GM23338 (cell line): ENCODE results near the gene CLPTM1L. TPM values are rescaled to one million over a fixed set of nuclear protein-coding genes. Genes with fewer than 3 reads are reported as not detected.

Source experiments
- ATAC-seq: fragments of 200-7000 bp; cut with Tn5 transposase; 3 replicates; pipeline ENCODE4 v1.9.1; 2020
- DNase-seq: peaks from one replicate; pipeline ENCODE4 v3.0.0-alpha.2; 2015; ENCODE audit warnings: low spot score
- H2AFZ ChIP-seq: fragments of 200-600 bp; sonication (generic); 2 replicates; pipeline ENCODE4 v1.8.0; 2016; ENCODE audit warnings: antibody characterized with exemption, mild to moderate bottlenecking, moderate library complexity
- H3F3A ChIP-seq: fragments of 200-600 bp; sonication (generic); replicated peaks from 2 replicates; pipeline ENCODE4 v1.8.0; 2017; ENCODE audit warnings: antibody characterized with exemption, mixed run types, low read depth
- H3K27ac ChIP-seq: fragments of 200-600 bp; sonication (generic); 2 replicates; pipeline ENCODE4 v1.6.1; 2016; ENCODE audit warnings: low read depth
- H3K27me3 ChIP-seq: fragments of 200-600 bp; sonication (generic); 2 replicates; pipeline ENCODE4 v1.8.0; 2016; ENCODE audit warnings: mild to moderate bottlenecking, mixed run types, moderate library complexity; ENCODE audit not compliant: insufficient read depth
- H3K36me3 ChIP-seq: fragments of 200-600 bp; sonication (generic); 2 replicates; pipeline ENCODE4 v1.8.0; 2016; ENCODE audit warnings: mild to moderate bottlenecking; ENCODE audit not compliant: insufficient read depth
- H3K4me1 ChIP-seq: fragments of 200-600 bp; sonication (generic); 2 replicates; pipeline ENCODE4 v1.8.0; 2016; ENCODE audit warnings: mild to moderate bottlenecking, moderate library complexity; ENCODE audit not compliant: insufficient read depth
- H3K4me2 ChIP-seq: fragments of 200-600 bp; sonication (generic); 2 replicates; pipeline ENCODE4 v1.7.1; 2017; ENCODE audit warnings: mixed run types
- H3K4me3 ChIP-seq: fragments of 200-600 bp; sonication (generic); 2 replicates; pipeline ENCODE4 v1.6.1; 2016; ENCODE audit warnings: mixed run types
- H3K79me2 ChIP-seq: fragments of 200-600 bp; sonication (generic); replicated peaks from 2 replicates; pipeline ENCODE4 v1.8.0; 2017; ENCODE audit warnings: mild to moderate bottlenecking; ENCODE audit not compliant: insufficient read depth
- H3K9me2 ChIP-seq: fragments of 200-600 bp; sonication (generic); 2 replicates; pipeline ENCODE4 v1.8.0; 2017; ENCODE audit not compliant: insufficient read depth
- H4K20me1 ChIP-seq: fragments of 200-600 bp; sonication (generic); replicated peaks from 2 replicates; pipeline ENCODE4 v1.8.0; 2017; ENCODE audit warnings: mild to moderate bottlenecking; ENCODE audit not compliant: insufficient read depth
- H3K27ac Mint-ChIP-seq: 2 replicates; pipeline ENCODE4 v1.8.0; 2020; ENCODE audit warnings: inconsistent platforms, mild to moderate bottlenecking, moderate library complexity, mixed read lengths
- H3K27me3 Mint-ChIP-seq: 3 replicates; pipeline ENCODE4 v1.8.0; 2022; ENCODE audit warnings: low read depth, mild to moderate bottlenecking, moderate library complexity, mixed read lengths, inconsistent platforms; ENCODE audit not compliant: insufficient read depth, poor library complexity
- H3K36me3 Mint-ChIP-seq: 3 replicates; pipeline ENCODE4 v1.8.0; 2021; ENCODE audit warnings: low read depth, mild to moderate bottlenecking, inconsistent platforms, moderate library complexity, mixed read lengths
- H3K4me1 Mint-ChIP-seq: 3 replicates; pipeline ENCODE4 v1.8.0; 2020; ENCODE audit warnings: mild to moderate bottlenecking, inconsistent platforms, mixed read lengths
- H3K4me3 Mint-ChIP-seq: 3 replicates; pipeline ENCODE4 v1.8.0; 2021; ENCODE audit warnings: moderate library complexity, mild to moderate bottlenecking, inconsistent platforms, mixed read lengths
- H3K9me3 Mint-ChIP-seq: 3 replicates; pipeline ENCODE4 v1.8.0; 2020; ENCODE audit warnings: moderate library complexity, mild to moderate bottlenecking, inconsistent platforms, mixed read lengths
- CREB1 ChIP-seq: fragments of 250-450 bp; sonication (Bioruptor Pico); IDR thresholded peaks from 2 replicates; pipeline ENCODE4 v1.5.0; 2020; ENCODE audit warnings: low read depth, mild to moderate bottlenecking, moderate library complexity
- ETS1 ChIP-seq: IDR thresholded peaks from 2 replicates; pipeline ENCODE4 v1.6.1; 2016; ENCODE audit warnings: antibody characterized with exemption
- EZH2phosphoT487 ChIP-seq: fragments of 200-600 bp; sonication (generic); IDR thresholded peaks from one replicate; pipeline ENCODE4 v1.8.1; 2018; ENCODE audit warnings: antibody characterized with exemption; ENCODE audit not compliant: unreplicated experiment
- JUNB ChIP-seq: IDR thresholded peaks from one replicate; pipeline ENCODE4 v1.6.1; 2016; ENCODE audit warnings: antibody characterized with exemption; ENCODE audit not compliant: unreplicated experiment
- NANOG ChIP-seq: IDR thresholded peaks from 2 replicates; pipeline ENCODE4 v1.6.1; 2016; ENCODE audit warnings: antibody characterized with exemption, borderline replicate concordance
- POLR2AphosphoS5 ChIP-seq: IDR thresholded peaks from 2 replicates; pipeline ENCODE4 v1.6.1; 2016; ENCODE audit warnings: antibody characterized with exemption, low read depth
- REST ChIP-seq: IDR thresholded peaks from one replicate; pipeline ENCODE4 v1.6.1; 2018; ENCODE audit warnings: antibody characterized with exemption; ENCODE audit not compliant: unreplicated experiment
- ZNF114 ChIP-seq: fragments of 250-450 bp; sonication (Bioruptor Pico); IDR thresholded peaks from 2 replicates; pipeline ENCODE4 v1.5.0; 2020; ENCODE audit warnings: mild to moderate bottlenecking, moderate library complexity
- ZNF331 ChIP-seq: fragments of 250-450 bp; sonication (Bioruptor Pico); IDR thresholded peaks from 2 replicates; pipeline ENCODE4 v1.5.0; 2020; ENCODE audit warnings: low read depth, mild to moderate bottlenecking, moderate library complexity
- polyA plus RNA-seq: library from polyadenylated mRNA; unstranded; fragments of >200 nt; fragmentation: Nextera tagmentation; extraction: Ambion mirVana; gene quantifications from 2 replicates; pipeline ENCODE4 v1.2.1, GENCODE V29; 2016
- total RNA-seq: library from RNA; depleted of rRNA; stranded (reverse); fragments of >200 nt; shearing (Covaris generic); gene quantifications from 2 replicates; pipeline ENCODE4 v1.2.3, GENCODE V29; 2014
- TF ChIP-seq, protein P1 (sequence below), 2 experiments: fragments of 200-600 bp in 1 of 2; sonication (generic) in 1 of 2; conservative IDR thresholded peaks; 2 replicates each; pipeline versions ENCODE4 v1.5.1 to v1.6.1; 2016 to 2017; ENCODE audit warnings: antibody characterized with exemption in 2 of 2, low read depth in 2 of 2, mild to moderate bottlenecking in 2 of 2, moderate library complexity in 1 of 2

The CLPTM1L gene
- total and polyA plus RNA-seq, 2 experiments from 2014 or later = 39.9 to 110 TPM

- no peak for TF ChIP-seq ZNF331 (CRISPR knock-in tag)
- TF ChIP-seq ZNF114 (CRISPR knock-in tag) = no peak
- no peak for TF ChIP-seq JUNB
- TF ChIP-seq, protein P1, sequence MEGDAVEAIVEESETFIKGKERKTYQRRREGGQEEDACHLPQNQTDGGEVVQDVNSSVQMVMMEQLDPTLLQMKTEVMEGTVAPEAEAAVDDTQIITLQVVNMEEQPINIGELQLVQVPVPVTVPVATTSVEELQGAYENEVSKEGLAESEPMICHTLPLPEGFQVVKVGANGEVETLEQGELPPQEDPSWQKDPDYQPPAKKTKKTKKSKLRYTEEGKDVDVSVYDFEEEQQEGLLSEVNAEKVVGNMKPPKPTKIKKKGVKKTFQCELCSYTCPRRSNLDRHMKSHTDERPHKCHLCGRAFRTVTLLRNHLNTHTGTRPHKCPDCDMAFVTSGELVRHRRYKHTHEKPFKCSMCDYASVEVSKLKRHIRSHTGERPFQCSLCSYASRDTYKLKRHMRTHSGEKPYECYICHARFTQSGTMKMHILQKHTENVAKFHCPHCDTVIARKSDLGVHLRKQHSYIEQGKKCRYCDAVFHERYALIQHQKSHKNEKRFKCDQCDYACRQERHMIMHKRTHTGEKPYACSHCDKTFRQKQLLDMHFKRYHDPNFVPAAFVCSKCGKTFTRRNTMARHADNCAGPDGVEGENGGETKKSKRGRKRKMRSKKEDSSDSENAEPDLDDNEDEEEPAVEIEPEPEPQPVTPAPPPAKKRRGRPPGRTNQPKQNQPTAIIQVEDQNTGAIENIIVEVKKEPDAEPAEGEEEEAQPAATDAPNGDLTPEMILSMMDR (conservative IDR thresholded peaks at IDR 0.05; ENCODE audit: low read depth in 2 of 2) = no peak
- no peak for TF ChIP-seq NANOG
- TF ChIP-seq CREB1 = no peak
- no peak for TF ChIP-seq EZH2phosphoT487
- TF ChIP-seq REST = no peak
Observed at GRCh38 chr5:1330847-1331831, 13.8 kb downstream of the CLPTM1L start (continued).

DNA sequence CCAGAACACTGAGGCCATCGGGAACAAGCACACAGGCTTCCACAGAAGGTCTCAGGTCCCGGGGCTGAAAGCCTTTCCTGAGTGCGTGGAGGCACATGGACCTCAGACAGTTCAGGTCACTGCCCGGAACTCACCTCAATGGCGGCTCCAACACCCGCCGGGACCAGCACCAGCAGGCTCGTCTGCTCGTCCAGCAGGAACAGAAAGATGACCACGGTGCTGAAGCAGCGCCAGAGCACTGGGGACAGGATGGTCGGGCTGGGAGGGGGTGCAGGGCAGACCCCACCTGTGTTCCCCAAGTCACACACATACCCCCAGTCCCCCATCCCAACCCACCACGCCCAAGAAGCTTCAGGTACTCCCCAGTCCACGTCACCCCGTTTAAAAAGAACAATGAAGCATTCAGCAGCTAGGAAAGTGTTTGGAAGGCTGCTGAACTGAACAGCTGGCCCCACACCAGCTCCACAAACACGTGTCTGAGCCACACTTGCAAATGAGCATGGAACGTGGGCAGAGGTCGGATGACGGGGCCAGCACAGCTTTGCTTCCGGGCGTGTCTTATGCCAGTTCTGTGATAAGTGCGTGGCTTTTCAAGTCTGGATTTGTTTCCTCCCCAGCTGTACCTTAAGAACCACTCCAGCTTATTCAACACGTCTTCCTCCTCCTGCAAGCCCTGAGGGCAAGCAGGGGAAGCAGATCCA lies 14.6 kb downstream of the CLPTM1L start:
- Histone ChIP-seq H3K4me2 (no peak overlapping the region), H2AFZ (no peak overlapping the region), H3K4me1 (no peaks in the 10 kb centered on the region), H3K9me2 (no peaks in the 10 kb centered on the region), H3K4me3 (no peak overlapping the region), H3F3A (no peaks in the 10 kb centered on the region), H3K79me2 (peaks cover 8% of the 10 kb centered on the region; the same call in 1 of the 2 replicates), H4K20me1 (0 out of 2 replicates have a peak, but pooled peaks cover 5% of the 10 kb centered on the region), H3K27ac (no peak overlapping the region), H3K36me3 (peaks cover 14% of the 10 kb centered on the region), H3K27me3 (no peaks in the 10 kb centered on the region)
- peaks cover 15% of the 10 kb centered on the region for H3K27me3 Mint-ChIP-seq
- DNase-seq (no peak), ATAC-seq (no peak)
- H3K4me3 Mint-ChIP-seq = no peak overlapping the region
- no peak overlapping the region for H3K27ac Mint-ChIP-seq
- no peaks in the 10 kb centered on the region; the same call in 1 of the 3 replicates for H3K9me3 Mint-ChIP-seq
- peaks cover 84% of the 10 kb centered on the region for H3K36me3 Mint-ChIP-seq
- peaks cover 8% of the 10 kb centered on the region; the same call in 1 of the 3 replicates for H3K4me1 Mint-ChIP-seq
- TF ChIP-seq NANOG = no peak
- TF ChIP-seq REST = no peak
- TF ChIP-seq ZNF114 (CRISPR knock-in tag) = no peak
- no peak for TF ChIP-seq ETS1
- TF ChIP-seq POLR2AphosphoS5 = no peak
- TF ChIP-seq CREB1 = no peak
- no peak for TF ChIP-seq EZH2phosphoT487
